ENCODE results near the gene CGB2. TPM values are rescaled to one million over a fixed set of nuclear protein-coding genes. Genes with fewer than 3 reads are reported as not detected.

Gene CGB2
- polyA plus RNA-seq, 2 donors = not detected

GRCh38 chr19:48991011-48991609, 40.6 kb upstream of the CGB2 start:
- Histone ChIP-seq H3K27me3 (ENCODE audit: control insufficient read depth in 1 of 2, insufficient read depth in 2 of 2, low read length in 2 of 2) (no peaks in the 10 kb centered on the region), H3K36me3 (ENCODE audit: control insufficient read depth in 2 of 2, insufficient read depth in 2 of 2, low read length in 1 of 2) (peaks cover 0 to 19% of the 10 kb centered on the region in 2 donors), H3K9me3 (ENCODE audit: control insufficient read depth in 2 of 2, insufficient read depth in 1 of 2, low read depth in 1 of 2, low read length in 1 of 2) (no peaks in the 10 kb centered on the region), H3K4me1 (ENCODE audit: control insufficient read depth in 2 of 2, insufficient read depth in 2 of 2, low read length in 1 of 2) (peaks cover 14 to 15% of the 10 kb centered on the region in 2 donors), H3K4me3 (ENCODE audit: low read depth in 1 of 2, low read length in 2 of 2) (peak overlapping the region in 1 of 2 donors; percentile 89), H3K27ac (ENCODE audit: low read depth in 2 of 2, low read length in 1 of 2) (no peak overlapping the region)
- WGBS, 2 donors = 80 to 83% methylated on average over 22 of the region's 22 CpGs

- peak overlapping the region; percentile 60 to 89 for H3K4me3 ChIP-seq (ENCODE audit: low read depth in 1 of 2, low read length in 2 of 2)
- H3K27me3 ChIP-seq (ENCODE audit: control insufficient read depth in 1 of 2, insufficient read depth in 2 of 2, low read length in 2 of 2) = no peaks in the 10 kb centered on the region
- H3K27ac ChIP-seq (ENCODE audit: low read depth in 2 of 2, low read length in 1 of 2) = peak overlapping the region; percentile 76 to 97
- peaks cover 0 to 17% of the 10 kb centered on the region in 2 donors for H3K36me3 ChIP-seq (ENCODE audit: control insufficient read depth in 2 of 2, insufficient read depth in 2 of 2, low read length in 1 of 2)
- H3K9me3 ChIP-seq (ENCODE audit: control insufficient read depth in 2 of 2, insufficient read depth in 1 of 2, low read depth in 1 of 2, low read length in 1 of 2) = no peaks in the 10 kb centered on the region
- H3K4me1 ChIP-seq (ENCODE audit: control insufficient read depth in 2 of 2, insufficient read depth in 2 of 2, low read length in 1 of 2) = peaks cover 14 to 15% of the 10 kb centered on the region in 2 donors
- WGBS, 2 donors = 22 to 24% methylated on average over 8 of the region's 8 CpGs
Observed at GRCh38 chr19:48991873-48992580, 39.7 kb upstream of the CGB2 start.

GRCh38 chr19:48992581-48993174, 39.0 kb upstream of the CGB2 start:
- Histone ChIP-seq H3K4me3 (ENCODE audit: low read depth in 1 of 2, low read length in 2 of 2) (peak overlapping the region; percentile 60 to 89), H3K36me3 (ENCODE audit: control insufficient read depth in 2 of 2, insufficient read depth in 2 of 2, low read length in 1 of 2) (peaks cover 0 to 14% of the 10 kb centered on the region in 2 donors), H3K9me3 (ENCODE audit: control insufficient read depth in 2 of 2, insufficient read depth in 1 of 2, low read depth in 1 of 2, low read length in 1 of 2) (no peaks in the 10 kb centered on the region), H3K4me1 (ENCODE audit: control insufficient read depth in 2 of 2, insufficient read depth in 2 of 2, low read length in 1 of 2) (peaks cover 14 to 15% of the 10 kb centered on the region in 2 donors), H3K27ac (ENCODE audit: low read depth in 2 of 2, low read length in 1 of 2) (peak overlapping the region; percentile 76 to 97), H3K27me3 (ENCODE audit: control insufficient read depth in 1 of 2, insufficient read depth in 2 of 2, low read length in 2 of 2) (no peaks in the 10 kb centered on the region)
- 0% methylated on average over 20 of the region's 20 CpGs for WGBS, 2 donors

- Histone ChIP-seq H3K27ac (ENCODE audit: low read depth in 2 of 2, low read length in 1 of 2) (peak within 1 kb of the TSS; percentile 94 to 98), H3K4me1 (ENCODE audit: control insufficient read depth in 2 of 2, insufficient read depth in 2 of 2, low read length in 1 of 2) (peaks cover 14 to 15% of the 10 kb centered on the region in 2 donors), H3K4me3 (ENCODE audit: low read depth in 1 of 2, low read length in 2 of 2) (peak within 1 kb of the TSS; percentile 62 to 89), H3K9me3 (ENCODE audit: control insufficient read depth in 2 of 2, insufficient read depth in 1 of 2, low read depth in 1 of 2, low read length in 1 of 2) (no peaks in the 10 kb centered on the region), H3K36me3 (ENCODE audit: control insufficient read depth in 2 of 2, insufficient read depth in 2 of 2, low read length in 1 of 2) (peaks cover 0 to 11% of the 10 kb centered on the region in 2 donors), H3K27me3 (ENCODE audit: control insufficient read depth in 1 of 2, insufficient read depth in 2 of 2, low read length in 2 of 2) (no peaks in the 10 kb centered on the region)
- 0 to 1% methylated on average over 55 to 56 of the region's 56 CpGs for WGBS, 2 donors
Observed at GRCh38 chr19:48993175-48994034, 38.3 kb upstream of the CGB2 start, which contains the start of the genes GYS1 and RUVBL2. GYS1 (minus strand) TSS chr19:48993309; CDS start chr19:48993112, 197 bp downstream. RUVBL2 (plus strand) TSS chr19:48993887; CDS start chr19:48993912, 25 bp downstream.

GRCh38 chr19:48994035-48994386, 37.7 kb upstream of the CGB2 start:
- WGBS, 2 donors = 1 to 3% methylated on average over 13 of the region's 13 CpGs

GRCh38 chr19:48997972-48998371, 33.7 kb upstream of the CGB2 start:
- peaks cover 0 to 4% of the 10 kb centered on the region in 2 donors for H3K4me1 ChIP-seq (ENCODE audit: control insufficient read depth in 2 of 2, insufficient read depth in 2 of 2, low read length in 1 of 2)
- no peaks in the 10 kb centered on the region for H3K27me3 ChIP-seq (ENCODE audit: control insufficient read depth in 1 of 2, insufficient read depth in 2 of 2, low read length in 2 of 2)
- H3K27ac ChIP-seq (ENCODE audit: low read depth in 2 of 2, low read length in 1 of 2) = no peak overlapping the region
- no peaks in the 10 kb centered on the region for H3K9me3 ChIP-seq (ENCODE audit: control insufficient read depth in 2 of 2, insufficient read depth in 1 of 2, low read depth in 1 of 2, low read length in 1 of 2)
- H3K4me3 ChIP-seq (ENCODE audit: low read depth in 1 of 2, low read length in 2 of 2) = no peak overlapping the region
- H3K36me3 ChIP-seq (ENCODE audit: control insufficient read depth in 2 of 2, insufficient read depth in 2 of 2, low read length in 1 of 2) = peaks cover 0 to 2% of the 10 kb centered on the region in 2 donors
- WGBS, 2 donors = 64 to 79% methylated on average over 5 of the region's 5 CpGs

More at GRCh38 chr19:48994035-48994386, 37.7 kb upstream of the CGB2 start:
- Histone ChIP-seq H3K4me3 (ENCODE audit: low read depth in 1 of 2, low read length in 2 of 2) (peak overlapping the region; percentile 62 to 89), H3K9me3 (ENCODE audit: control insufficient read depth in 2 of 2, insufficient read depth in 1 of 2, low read depth in 1 of 2, low read length in 1 of 2) (no peaks in the 10 kb centered on the region), H3K27me3 (ENCODE audit: control insufficient read depth in 1 of 2, insufficient read depth in 2 of 2, low read length in 2 of 2) (no peaks in the 10 kb centered on the region), H3K4me1 (ENCODE audit: control insufficient read depth in 2 of 2, insufficient read depth in 2 of 2, low read length in 1 of 2) (peaks cover 14 to 15% of the 10 kb centered on the region in 2 donors), H3K36me3 (ENCODE audit: control insufficient read depth in 2 of 2, insufficient read depth in 2 of 2, low read length in 1 of 2) (peaks cover 0 to 6% of the 10 kb centered on the region in 2 donors), H3K27ac (ENCODE audit: low read depth in 2 of 2, low read length in 1 of 2) (peak overlapping the region; percentile 94 to 98)

- Histone ChIP-seq H3K27ac (ENCODE audit: low read depth in 2 of 2, low read length in 1 of 2) (no peak overlapping the region), H3K27me3 (ENCODE audit: control insufficient read depth in 1 of 2, insufficient read depth in 2 of 2, low read length in 2 of 2) (no peaks in the 10 kb centered on the region), H3K4me3 (ENCODE audit: low read depth in 1 of 2, low read length in 2 of 2) (no peak overlapping the region), H3K4me1 (ENCODE audit: control insufficient read depth in 2 of 2, insufficient read depth in 2 of 2, low read length in 1 of 2) (peaks cover 0 to 4% of the 10 kb centered on the region in 2 donors), H3K9me3 (ENCODE audit: control insufficient read depth in 2 of 2, insufficient read depth in 1 of 2, low read depth in 1 of 2, low read length in 1 of 2) (no peaks in the 10 kb centered on the region), H3K36me3 (ENCODE audit: control insufficient read depth in 2 of 2, insufficient read depth in 2 of 2, low read length in 1 of 2) (peaks cover 0 to 8% of the 10 kb centered on the region in 2 donors)
- WGBS, 2 donors = 59 to 62% methylated on average over 16 of the region's 16 CpGs
Observed at GRCh38 chr19:48999481-49000325, 32.0 kb upstream of the CGB2 start.

GRCh38 chr19:49004133-49004532, 27.6 kb upstream of the CGB2 start:
- H3K9me3 ChIP-seq (ENCODE audit: control insufficient read depth in 2 of 2, insufficient read depth in 1 of 2, low read depth in 1 of 2, low read length in 1 of 2) = no peaks in the 10 kb centered on the region
- 97 to 99% methylated on average over 15 of the region's 15 CpGs for WGBS, 2 donors
- H3K27ac ChIP-seq (ENCODE audit: low read depth in 2 of 2, low read length in 1 of 2) = no peak overlapping the region
- H3K36me3 ChIP-seq (ENCODE audit: control insufficient read depth in 2 of 2, insufficient read depth in 2 of 2, low read length in 1 of 2) = peaks cover 13 to 24% of the 10 kb centered on the region in 2 donors
- H3K4me1 ChIP-seq (ENCODE audit: control insufficient read depth in 2 of 2, insufficient read depth in 2 of 2, low read length in 1 of 2) = no peaks in the 10 kb centered on the region
- no peaks in the 10 kb centered on the region for H3K27me3 ChIP-seq (ENCODE audit: control insufficient read depth in 1 of 2, insufficient read depth in 2 of 2, low read length in 2 of 2)
- H3K4me3 ChIP-seq (ENCODE audit: low read depth in 1 of 2, low read length in 2 of 2) = no peak overlapping the region

Data from esophagus (tissue), 2 donors.